CD4-positive, alpha-beta T cell treated with Interleukin-12 subunit alpha and Interleukin-12 subunit beta, for 1 hour (primary cell): ENCODE data around the gene ANAPC16.
"Not testable (repeated sequence)": the region's sequence is repeated elsewhere in the genome, so short reads cannot be mapped to it uniquely, and the experiment has no call there.

Experiments used
- DNase-seq: peaks from one replicate; pipeline ENCODE4 v3.0.0-alpha.2; 2020

ANAPC16 gene

DNA sequence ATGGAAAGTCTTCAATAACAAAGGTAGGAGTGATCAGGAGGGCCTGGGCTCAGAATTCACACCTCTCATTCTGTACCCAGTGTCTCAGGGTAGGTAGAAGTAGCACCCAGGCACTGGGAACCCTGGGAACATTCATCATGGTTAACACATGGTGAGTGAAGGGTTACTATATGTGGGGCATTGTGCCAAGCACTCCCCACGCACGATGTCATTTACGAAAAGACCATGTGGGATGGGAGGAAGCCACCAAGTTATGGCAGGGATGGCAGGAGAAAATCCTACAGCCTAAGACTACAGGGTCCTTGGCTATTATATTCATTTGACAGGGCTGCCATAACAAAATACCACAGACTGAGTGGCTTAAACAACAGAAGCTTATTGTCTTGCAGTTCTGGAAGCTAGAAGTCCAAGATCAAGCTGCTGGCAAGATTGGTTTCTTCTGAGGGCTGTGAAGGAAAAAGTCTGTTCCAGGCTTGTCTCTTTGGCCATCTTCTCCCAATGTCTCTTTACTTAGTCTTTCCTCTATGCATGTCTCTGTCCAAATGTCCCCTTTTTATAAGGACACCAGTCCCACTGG, 30.2 kb downstream of the ANAPC16 start:
- no peak for DNase-seq

DNA sequence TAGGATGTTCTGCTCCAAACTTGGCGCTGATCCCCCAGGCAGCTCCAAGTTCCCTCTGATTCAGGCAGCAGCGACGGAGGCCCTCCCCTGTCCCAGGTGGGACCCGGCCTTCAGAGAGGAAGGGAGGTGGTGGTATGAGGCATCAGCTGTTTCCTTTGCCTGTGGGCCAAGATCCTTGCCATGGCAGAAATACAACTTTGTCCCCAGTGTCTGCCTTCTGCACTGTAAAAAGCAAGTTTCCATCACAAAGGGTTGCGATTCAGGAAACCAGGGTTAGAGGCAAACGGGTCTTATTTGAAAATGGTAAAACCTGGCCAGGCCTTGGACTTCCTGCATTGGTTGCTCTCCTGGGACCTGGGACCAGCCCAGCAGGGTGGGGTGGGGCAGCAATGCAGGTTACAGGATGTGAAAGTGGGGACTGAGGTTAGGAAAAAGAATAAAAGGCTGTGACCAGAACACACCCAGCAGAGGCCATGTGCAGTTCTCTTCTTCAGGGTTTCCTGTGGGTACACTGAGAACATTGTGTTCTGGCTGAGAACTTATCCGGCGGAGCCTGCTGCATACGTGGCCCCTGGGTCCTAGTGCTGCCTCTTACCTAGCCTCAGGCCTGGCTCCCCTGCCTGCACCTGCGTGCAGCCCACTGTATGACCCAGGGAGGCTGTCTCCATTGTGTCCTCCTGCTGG, 32.8 kb downstream of the ANAPC16 start:
- peak; percentile 80 for DNase-seq

- not testable (repeated sequence) for DNase-seq
These were observed 33.5 kb downstream of the ANAPC16 start for GRCh38 chr10:72249176-72249862.

GRCh38 chr10:72250666-72251065, 34.9 kb downstream of the ANAPC16 start:
- DNase-seq: no peak

DNA sequence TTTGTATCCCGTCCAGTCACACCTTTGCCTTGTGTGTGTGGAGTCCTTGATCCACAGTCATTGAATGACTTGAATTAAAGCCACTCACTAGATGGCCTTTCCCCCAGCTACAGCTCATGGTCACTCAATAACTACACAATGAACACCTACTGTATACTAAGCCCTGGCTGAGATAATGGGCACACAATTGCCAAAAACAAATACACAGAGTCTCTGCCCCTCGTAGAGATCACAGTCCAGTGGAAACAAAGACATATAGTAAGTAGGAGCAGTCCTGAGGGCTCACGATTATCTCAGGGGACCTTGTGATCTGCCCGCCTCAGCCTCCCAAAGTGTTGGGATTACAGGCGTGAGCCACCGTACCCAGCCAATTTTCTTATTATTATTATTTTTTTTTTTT, 35.8 kb downstream of the ANAPC16 start:
- no peak for DNase-seq

DNA sequence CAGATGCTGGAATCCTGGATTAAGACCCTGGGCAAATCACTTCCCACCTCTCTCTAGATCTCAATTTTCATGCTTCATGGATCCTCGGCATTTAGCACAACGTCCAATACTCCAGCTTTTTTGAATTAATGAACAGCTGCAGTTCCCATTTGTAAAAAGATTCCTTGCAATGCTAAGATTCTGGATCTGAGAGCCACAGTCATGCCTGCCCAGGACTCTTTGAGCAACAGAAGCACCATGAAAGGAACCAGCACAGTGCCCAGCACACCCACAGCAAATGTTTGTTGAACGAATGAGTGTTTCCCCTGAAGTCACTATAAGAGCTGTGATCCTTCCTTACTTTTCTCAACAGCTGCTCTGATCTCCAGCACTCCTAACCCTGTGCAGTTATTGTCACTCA, 37.2 kb downstream of the ANAPC16 start:
- no peak for DNase-seq

DNA sequence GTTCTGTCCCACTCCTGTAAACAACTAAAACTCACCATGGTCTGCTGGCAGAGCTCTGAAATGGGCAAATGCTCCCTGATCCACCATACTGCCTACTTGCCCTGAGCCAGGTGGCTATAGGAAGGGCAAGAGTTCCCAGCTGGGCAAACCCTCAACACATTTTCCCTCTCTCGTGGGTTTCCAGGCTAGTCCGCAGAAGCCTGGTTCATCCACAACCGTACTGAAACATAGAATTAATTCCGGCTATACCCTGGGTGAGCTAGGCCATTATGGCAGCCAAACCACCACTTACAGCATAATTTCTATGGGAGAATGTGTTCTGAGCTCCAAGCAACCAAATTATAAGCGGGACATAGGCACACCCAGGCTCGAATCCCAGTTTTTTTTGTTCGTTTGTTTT, 37.8 kb downstream of the ANAPC16 start:
- no peak for DNase-seq

DNA sequence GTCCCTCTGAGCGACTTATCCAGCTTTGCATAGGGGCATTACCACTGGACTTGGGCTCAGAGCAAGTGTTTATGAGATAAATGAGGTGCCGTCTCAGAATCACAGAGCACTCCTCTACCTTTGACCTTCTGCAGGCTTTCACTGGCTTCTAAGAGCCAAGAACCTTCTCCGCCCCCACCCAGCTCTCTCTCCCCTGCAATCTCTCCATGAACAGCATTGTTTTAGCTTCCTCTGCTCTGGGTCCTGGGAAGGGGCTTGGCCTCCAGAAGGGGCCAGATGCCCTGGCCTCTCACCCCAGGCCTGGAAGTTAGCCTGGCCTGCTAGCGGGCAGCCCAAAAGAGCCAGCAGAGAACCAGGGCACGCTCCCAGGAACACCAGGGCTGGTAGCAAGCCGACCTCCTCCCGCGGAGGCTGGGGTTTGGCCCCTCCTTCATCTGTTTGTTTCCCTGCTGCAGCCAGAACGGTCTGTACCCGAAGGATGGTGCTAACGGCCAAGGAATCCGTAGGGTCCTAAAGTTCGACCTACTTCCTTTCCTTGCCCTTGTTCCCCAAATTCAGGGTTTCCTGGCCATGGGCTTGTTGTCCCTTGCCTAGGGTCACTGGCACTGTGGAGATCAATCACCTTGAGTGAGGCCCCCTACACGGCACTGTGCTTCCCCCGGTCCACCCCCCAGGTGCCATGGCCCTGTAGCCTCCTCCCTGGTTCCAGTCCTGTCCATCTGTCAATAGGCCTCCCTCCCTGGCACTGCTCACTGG, 39.2 kb downstream of the ANAPC16 start:
- DNase-seq: peak; percentile 42

DNA sequence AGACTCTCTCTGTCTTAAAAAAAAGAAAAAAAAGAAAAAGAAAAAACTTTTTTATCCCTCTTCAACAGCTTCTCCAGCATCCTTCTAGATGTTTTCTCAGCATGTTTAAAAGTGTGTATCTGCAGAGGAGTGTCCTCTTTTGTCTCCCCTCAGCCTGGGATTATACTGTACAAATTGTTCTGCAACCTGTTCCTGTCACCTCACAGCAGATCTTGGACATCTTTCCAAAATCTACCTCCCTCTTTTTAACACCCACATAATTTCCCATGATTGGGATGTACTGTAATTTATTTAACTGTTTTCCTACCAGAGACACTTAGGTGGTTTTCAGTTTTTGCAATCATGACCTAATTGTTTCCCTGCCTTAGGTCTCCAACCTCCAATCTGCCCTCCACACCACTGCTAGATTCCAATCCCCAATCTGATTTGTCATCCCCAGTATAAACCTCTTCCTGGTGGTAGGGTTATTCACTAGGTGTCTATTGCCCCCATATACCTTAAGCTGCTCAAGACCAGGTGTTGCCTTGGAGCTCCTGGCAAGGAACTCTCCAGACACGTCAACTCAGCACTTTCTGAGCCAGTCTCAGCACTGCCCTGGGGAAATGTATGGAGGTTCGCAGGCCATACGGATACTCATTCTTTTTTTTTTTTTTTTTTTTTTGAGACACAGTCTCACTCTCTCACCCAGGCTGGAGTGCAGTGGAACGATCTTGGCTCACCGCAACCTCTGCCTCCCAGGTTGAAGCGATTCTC, 40.3 kb downstream of the ANAPC16 start:
- no peak for DNase-seq

DNA sequence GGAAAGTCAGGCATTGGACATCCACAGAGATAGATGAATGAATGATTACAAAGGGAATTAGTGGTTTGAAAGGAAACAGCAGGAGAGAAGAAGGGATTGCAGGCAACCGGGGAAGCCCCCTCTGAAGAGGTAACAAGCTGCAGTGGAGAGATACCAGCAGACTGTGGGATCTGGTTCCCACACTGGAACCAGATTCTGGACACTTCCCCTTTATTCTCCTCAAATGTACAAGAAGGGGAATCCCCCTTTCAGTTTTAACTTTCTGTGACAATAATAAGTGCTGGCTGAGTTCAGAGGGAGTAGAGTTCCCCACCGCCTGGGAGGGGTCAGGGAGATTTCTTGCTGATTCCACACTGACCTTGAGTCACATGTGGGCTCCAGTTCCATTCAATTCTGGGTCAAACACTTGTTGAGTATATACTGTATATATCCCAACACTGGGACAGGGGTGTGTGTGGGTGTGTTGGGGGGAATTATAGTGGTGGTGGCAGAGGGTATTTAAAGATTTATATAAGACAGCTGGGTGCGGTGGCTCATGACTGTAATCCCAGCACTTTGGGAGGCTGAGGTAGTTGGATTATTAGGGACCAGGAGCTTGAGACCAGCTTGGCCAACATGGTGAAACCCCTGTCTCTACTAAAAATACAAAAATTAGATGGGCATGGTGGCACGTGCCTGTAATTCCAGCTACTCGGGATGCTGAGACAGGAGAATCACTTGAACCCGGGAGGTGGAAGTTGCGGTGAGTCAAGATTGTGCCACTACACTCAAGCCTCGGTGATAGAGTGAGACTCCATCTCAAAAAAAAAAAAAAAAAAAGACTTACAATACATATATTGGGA, 41.5 kb downstream of the ANAPC16 start:
- peak; percentile 25 for DNase-seq

GRCh38 chr10:72258617-72259016, 42.8 kb downstream of the ANAPC16 start:
- no peak for DNase-seq

DNA sequence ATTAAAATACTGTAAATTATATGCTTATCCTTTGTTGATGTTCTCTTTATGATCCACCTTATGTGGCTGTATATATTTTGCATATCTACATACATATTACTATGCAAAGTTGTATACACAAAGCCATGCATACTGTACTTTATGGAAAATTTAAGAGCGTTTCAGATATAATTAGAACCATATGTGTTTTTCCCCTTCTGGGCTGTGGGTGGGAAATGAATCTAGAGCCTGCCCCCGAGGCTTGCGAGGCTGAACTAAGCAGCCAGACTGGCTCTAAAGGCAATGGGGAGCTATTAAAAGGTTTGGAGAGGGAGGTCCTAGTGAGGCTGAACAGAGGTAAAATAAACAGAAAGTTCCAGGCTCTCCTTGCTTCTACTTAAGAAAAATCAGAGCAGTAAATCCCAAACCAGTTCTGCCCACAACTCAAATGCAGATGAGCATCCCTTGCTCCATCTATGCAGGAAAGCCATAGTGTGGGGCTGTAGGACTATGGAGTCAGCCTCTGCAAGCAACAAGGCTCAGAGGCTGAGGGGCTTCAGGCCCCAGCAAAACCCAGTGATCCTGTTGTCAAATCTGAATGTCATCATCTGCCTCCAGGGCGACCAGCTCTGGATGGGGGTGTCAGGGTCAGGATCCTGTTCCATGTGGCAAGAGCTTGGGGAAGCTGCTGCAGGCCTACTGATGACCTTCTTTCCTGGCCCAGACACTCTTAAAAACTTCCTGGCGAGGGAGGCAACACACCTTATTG, 43.9 kb downstream of the ANAPC16 start:
- no peak for DNase-seq

DNA sequence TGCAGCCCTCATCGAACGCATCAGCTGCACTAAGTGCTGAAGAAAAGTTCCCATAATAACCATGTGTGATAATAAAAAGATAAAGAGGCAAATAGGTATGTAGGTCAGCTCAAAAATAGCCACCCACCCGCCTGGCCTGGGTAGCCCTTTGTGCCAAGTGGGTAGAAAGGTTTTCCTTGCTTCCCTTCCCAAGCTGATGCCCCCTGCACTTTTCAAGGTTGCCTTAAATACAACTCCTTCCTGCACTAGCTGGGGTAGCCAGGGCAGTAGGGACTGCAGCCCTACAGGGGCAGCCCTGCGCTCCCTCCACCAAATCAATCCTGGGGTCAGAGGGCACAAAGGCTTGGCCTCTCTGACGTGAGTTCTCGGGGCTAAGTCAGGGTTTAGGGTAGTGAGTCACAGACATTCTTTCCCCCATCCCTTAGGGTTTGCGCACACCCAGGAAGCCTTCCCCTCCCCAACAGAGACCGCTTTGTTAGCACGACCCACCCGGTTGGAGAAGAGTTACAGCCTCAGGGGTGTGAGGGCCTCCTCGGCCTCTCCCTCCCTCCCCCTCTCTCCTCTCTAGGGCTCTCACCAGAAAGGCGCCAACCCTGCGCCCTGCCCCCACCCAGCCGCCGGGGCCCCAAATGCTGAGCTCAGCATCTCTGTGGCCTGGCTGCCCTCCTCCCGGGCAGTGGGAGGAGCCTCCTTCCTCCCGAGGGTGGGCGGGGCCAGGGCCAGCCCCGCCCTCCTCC, 44.6 kb downstream of the ANAPC16 start:
- DNase-seq: peak; percentile 89

GRCh38 chr10:72260976-72261783, 45.4 kb downstream of the ANAPC16 start:
- peak; percentile 50 for DNase-seq

GRCh38 chr10:72261784-72262404, 46.1 kb downstream of the ANAPC16 start:
- DNase-seq: peak; percentile 33

GRCh38 chr10:72263613-72264241, 47.9 kb downstream of the ANAPC16 start:
- peak; percentile 61 for DNase-seq

- DNase-seq: no peak
These were observed 48.7 kb downstream of the ANAPC16 start for GRCh38 chr10:72264536-72264935.

DNA sequence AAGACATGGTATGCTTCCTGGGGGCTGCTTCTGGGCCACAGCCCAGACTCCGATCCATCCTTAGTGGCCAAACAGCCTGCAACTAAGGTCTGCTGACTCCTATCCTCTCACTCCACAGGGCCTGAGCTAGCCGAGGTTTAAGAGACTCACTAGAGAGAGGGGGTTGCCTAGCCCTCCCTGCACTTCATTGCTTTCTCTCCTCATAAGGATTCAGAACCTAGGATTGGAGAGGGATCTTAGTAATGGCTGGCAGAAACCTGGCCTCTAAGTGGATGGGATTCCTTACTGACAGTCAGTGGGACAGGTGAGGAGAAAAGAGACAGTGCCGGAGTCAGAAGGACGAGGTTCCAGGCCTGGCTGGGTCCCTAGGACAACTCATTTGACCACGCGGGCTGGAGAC, 49.7 kb downstream of the ANAPC16 start:
- no peak for DNase-seq
